K562 (cell line): ENCODE measurements around the gene VAMP8. TPM values are rescaled to one million over a fixed set of nuclear protein-coding genes. Genes with fewer than 3 reads are reported as not detected.

Experiments used
- BRF2 ChIP-seq: IDR thresholded peaks from 3 replicates; pipeline ENCODE4 v1.6.1; 2011; ENCODE audit warnings: borderline replicate concordance, mild to moderate bottlenecking; ENCODE audit not compliant: insufficient read length, insufficient read depth
- CBFA2T2 ChIP-seq: fragments of 450-650 bp; conservative IDR thresholded peaks from 2 replicates; pipeline ENCODE4 v1.6.1; 2017; ENCODE audit warnings: mild to moderate bottlenecking
- CREM ChIP-seq: IDR thresholded peaks from 2 replicates; pipeline ENCODE4 v1.6.1; 2014; ENCODE audit warnings: antibody characterized with exemption, low read depth
- FOXJ3 ChIP-seq: sonication (generic); formaldehyde crosslinking; IDR thresholded peaks from 2 replicates; pipeline ENCODE4 v1.4.0; 2020; ENCODE audit warnings: mild to moderate bottlenecking, missing genetic modification reagents
- FOXO4 ChIP-seq: fragments of 450-650 bp; formaldehyde crosslinking; IDR thresholded peaks from 2 replicates; pipeline ENCODE4 v1.4.0; 2020; ENCODE audit warnings: mild to moderate bottlenecking, moderate library complexity
- HDAC2 ChIP-seq: fragments of 450-650 bp; IDR thresholded peaks from 2 replicates; pipeline ENCODE4 v1.6.1; 2016; ENCODE audit warnings: mild to moderate bottlenecking
- HDAC8 ChIP-seq: fragments of 450-650 bp; IDR thresholded peaks from 2 replicates; pipeline ENCODE4 v1.6.1; 2016; ENCODE audit warnings: mild to moderate bottlenecking, missing genetic modification characterization, moderate library complexity, missing compliant biosample characterization
- HES1 ChIP-seq: fragments of 450-650 bp; IDR thresholded peaks from 2 replicates; pipeline ENCODE4 v1.6.1; 2016; ENCODE audit warnings: low read depth, mild to moderate bottlenecking, moderate library complexity
- HNRNPLL ChIP-seq: fragments of 200-400 bp; formaldehyde crosslinking; IDR thresholded peaks from 2 replicates; pipeline ENCODE4 v1.6.1; 2017; ENCODE audit warnings: low read length, low read depth, mild to moderate bottlenecking; ENCODE audit not compliant: poor library complexity, severe bottlenecking
- ILF3 ChIP-seq: fragments of 450-650 bp; IDR thresholded peaks from 2 replicates; pipeline ENCODE4 v1.6.1; 2018; ENCODE audit warnings: antibody characterized with exemption, mild to moderate bottlenecking, moderate library complexity, borderline replicate concordance
- LCOR ChIP-seq: sonication (generic); formaldehyde crosslinking; IDR thresholded peaks from 2 replicates; pipeline ENCODE4 v1.8.0; 2022; ENCODE audit warnings: mild to moderate bottlenecking, missing genetic modification reagents
- MBD1 ChIP-seq: fragments of 250-450 bp; sonication (Bioruptor Pico); IDR thresholded peaks from 2 replicates; pipeline ENCODE4 v1.8.0; 2022; ENCODE audit warnings: inconsistent platforms
- MCM2 ChIP-seq: fragments of 450-650 bp; IDR thresholded peaks from 2 replicates; pipeline ENCODE4 v1.6.1; 2017; ENCODE audit warnings: low read depth, mild to moderate bottlenecking
- NONO ChIP-seq, 2 experiments: fragments of 200-400 bp in 1 of 2; fragments of 450-650 bp in 1 of 2; formaldehyde crosslinking in 1 of 2; IDR thresholded peaks; 2 replicates each; pipeline ENCODE4 v1.6.1; 2017; ENCODE audit warnings: low read depth in 2 of 2, mild to moderate bottlenecking in 2 of 2, moderate library complexity in 2 of 2, low read length in 1 of 2
- NR4A1 ChIP-seq, 2 experiments: fragments of 250-450 bp in 1 of 2; fragments of 450-650 bp in 1 of 2; sonication (Bioruptor Pico) in 1 of 2; IDR thresholded peaks; 2 replicates each; pipeline versions ENCODE4 v1.4.0 to v1.6.1; 2016 to 2020; ENCODE audit warnings: mild to moderate bottlenecking in 2 of 2, missing compliant biosample characterization in 1 of 2, missing genetic modification characterization in 1 of 2, moderate library complexity in 1 of 2
- POLR2A ChIP-seq: fragments of 450-650 bp; conservative IDR thresholded peaks from 2 replicates; pipeline ENCODE4 v1.6.1; 2016
- POLR2G ChIP-seq: fragments of 200-400 bp; formaldehyde crosslinking; IDR thresholded peaks from 2 replicates; pipeline ENCODE4 v1.6.1; 2017; ENCODE audit warnings: low read depth, mild to moderate bottlenecking, antibody characterized with exemption, low read length, moderate library complexity
- SRSF7 ChIP-seq: fragments of 200-400 bp; formaldehyde crosslinking; optimal IDR thresholded peaks from 2 replicates; pipeline ENCODE3; 2017; ENCODE audit warnings: mild to moderate bottlenecking, low read depth, low read length
- STAT5A ChIP-seq: IDR thresholded peaks from 2 replicates; pipeline ENCODE4 v1.6.1; 2012; ENCODE audit warnings: low read length, inconsistent platforms, borderline replicate concordance
- SUPT5H ChIP-seq: fragments of 450-650 bp; IDR thresholded peaks from 2 replicates; pipeline ENCODE4 v1.6.1; 2016
- TEAD2 ChIP-seq: fragments of 450-650 bp; IDR thresholded peaks from 2 replicates; pipeline ENCODE4 v1.6.1; 2016; ENCODE audit warnings: missing genetic modification characterization, control low read depth, missing compliant biosample characterization
- ZNF165 ChIP-seq: fragments of 250-450 bp; sonication (Bioruptor Pico); IDR thresholded peaks from 2 replicates; pipeline ENCODE4 v1.4.0; 2020; ENCODE audit warnings: borderline replicate concordance
- polyA plus RNA-seq, 8 experiments: library from polyadenylated mRNA; depleted of rRNA in 4 of 8; stranded (reverse) in 5 of 8; unstranded in 3 of 8; fragments of >200 nt; fragmentation: Nextera tagmentation in 2 of 8; fragmentation: Illumina TruSeq in 1 of 8; extraction: Ambion mirVana in 2 of 8; extraction: Trizol in 1 of 8; gene quantifications; 2 replicates each; pipeline versions ENCODE4 v1.2.1 to v1.2.3, GENCODE V29; 2011 to 2014; ENCODE audit warnings: inconsistent platforms in 1 of 8, missing spikeins in 1 of 8
- total RNA-seq, 7 experiments: library from RNA; depleted of rRNA in 6 of 7; stranded (reverse); fragments of >200 nt in 6 of 7; fragmentation: Illumina TruSeq in 2 of 7; extraction: Trizol in 2 of 7; gene quantifications; 2 replicates each; pipeline versions ENCODE4 v1.2.1 to v1.2.3, GENCODE V29; 2011 to 2021; ENCODE audit warnings: low replicate concordance in 1 of 7
- TF ChIP-seq, protein P1 (sequence below): sonication (generic); formaldehyde crosslinking; IDR thresholded peaks from 2 replicates; pipeline ENCODE4 v1.8.1; 2023; ENCODE audit warnings: mild to moderate bottlenecking, missing genetic modification reagents

The VAMP8 gene
- total and polyA plus RNA-seq, 9 of the 15 experiments (the other 6 are each of a cell fraction or from before 2014, with no cell fraction given) = 107 to 571 (median 248) TPM

GRCh38 chr2:85578243-85579180, 1.1 kb downstream of the VAMP8 start (continued):
- TF ChIP-seq FOXO4 (no peak), POLR2A (no peak), HDAC8 (no peak), CBFA2T2 (no peak), HNRNPLL (no peak), MCM2 (no peak), POLR2G (peak; percentile 43; the same call in 1 of the 2 replicates), ILF3 (no peak), SUPT5H (no peak), ZNF165 (CRISPR knock-in tag) (no peak), BRF2 (no peak), FOXJ3 (CRISPR knock-in tag) (0 out of 2 replicates have a peak, but pooled peaks have one; percentile 30), NONO (IDR thresholded peaks at IDR 0.05; ENCODE audit: low read depth in 2 of 2, low read length in 1 of 2) (no peak), STAT5A (no peak), NR4A1 (CRISPR knock-in tag; IDR thresholded peaks at IDR 0.05) (no peak), NR4A1 (tag; IDR thresholded peaks at IDR 0.05) (no peak), CREM (no peak), HDAC2 (no peak), LCOR (CRISPR knock-in tag) (no peak), MBD1 (CRISPR knock-in tag) (no peak), SRSF7 (no peak), HES1 (no peak), TEAD2 (tag) (no peak)
- TF ChIP-seq, protein P1, sequence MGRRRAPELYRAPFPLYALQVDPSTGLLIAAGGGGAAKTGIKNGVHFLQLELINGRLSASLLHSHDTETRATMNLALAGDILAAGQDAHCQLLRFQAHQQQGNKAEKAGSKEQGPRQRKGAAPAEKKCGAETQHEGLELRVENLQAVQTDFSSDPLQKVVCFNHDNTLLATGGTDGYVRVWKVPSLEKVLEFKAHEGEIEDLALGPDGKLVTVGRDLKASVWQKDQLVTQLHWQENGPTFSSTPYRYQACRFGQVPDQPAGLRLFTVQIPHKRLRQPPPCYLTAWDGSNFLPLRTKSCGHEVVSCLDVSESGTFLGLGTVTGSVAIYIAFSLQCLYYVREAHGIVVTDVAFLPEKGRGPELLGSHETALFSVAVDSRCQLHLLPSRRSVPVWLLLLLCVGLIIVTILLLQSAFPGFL = no peak
